Endothelial cell of hepatic sinusoid (primary cell): ENCODE data around the gene SLC22A23.

Source experiments
- in situ Hi-C: cut with HindIII; loops from 2 replicates; pipeline ENCODE4 v1.10.0; 2017; ENCODE audit warnings: low sequenced_read_pairs

The SLC22A23 gene

GRCh38 chr6:3263096-3263495 is 193.8 kb downstream of the SLC22A23 start:
- in situ Hi-C loops: no loop called here

GRCh38 chr6:3261921-3262320 is 194.9 kb downstream of the SLC22A23 start:
- in situ Hi-C loops: no loop called here

- in situ Hi-C loops: no loop called here
These were observed 195.4 kb downstream of the SLC22A23 start for GRCh38 chr6:3261518-3261820.

- in situ Hi-C loops: no loop called here
These were observed 195.9 kb downstream of the SLC22A23 start for GRCh38 chr6:3260772-3261517.

GRCh38 chr6:3260296-3260695 is 196.6 kb downstream of the SLC22A23 start:
- in situ Hi-C loops: no loop called here

GRCh38 chr6:3259491-3259958 is 197.3 kb downstream of the SLC22A23 start:
- in situ Hi-C loops: no loop called here

GRCh38 chr6:3258720-3259490 is 197.9 kb downstream of the SLC22A23 start, which contains the start of gene PSMG4:
TSS of gene PSMG4 (plus strand) at chr6:3258947. CDS start at chr6:3259023, 76 bp downstream.
- in situ Hi-C loops: no loop called here

GRCh38 chr6:3258201-3258600 is 198.6 kb downstream of the SLC22A23 start:
- in situ Hi-C loops: no loop called here

GRCh38 chr6:3253597-3253961 is 203.3 kb downstream of the SLC22A23 start:
- in situ Hi-C loops: no loop called here

- in situ Hi-C loops: no loop called here
These were observed 203.8 kb downstream of the SLC22A23 start for GRCh38 chr6:3252861-3253596.

- in situ Hi-C loops: no loop called here
These were observed 204.5 kb downstream of the SLC22A23 start for GRCh38 chr6:3252369-3252768.

GRCh38 chr6:3251462-3252314 is 205.2 kb downstream of the SLC22A23 start:
- in situ Hi-C loops: no loop called here

GRCh38 chr6:3250231-3250675 is 206.6 kb downstream of the SLC22A23 start:
- in situ Hi-C loops: no loop called here

- in situ Hi-C loops: loop anchor here (10.0 kb wide), 1 partner anchor 65 kb away; no protein-coding TSS in a partner anchor
These were observed 207.0 kb downstream of the SLC22A23 start for GRCh38 chr6:3249821-3250220.

GRCh38 chr6:3247255-3248146 is 209.3 kb downstream of the SLC22A23 start:
- in situ Hi-C loops: loop anchor here (10.0 kb wide), 1 partner anchor 63 kb away; no protein-coding TSS in a partner anchor

- in situ Hi-C loops: loop anchor here (10.0 kb wide), 1 partner anchor 60 kb away; no protein-coding TSS in a partner anchor
These were observed 211.6 kb downstream of the SLC22A23 start for GRCh38 chr6:3245216-3245615.

GRCh38 chr6:3244832-3245161 is 212.1 kb downstream of the SLC22A23 start:
- in situ Hi-C loops: loop anchor here (10.0 kb wide), 1 partner anchor 60 kb away; no protein-coding TSS in a partner anchor

- in situ Hi-C loops: loop anchor here (10.0 kb wide), 1 partner anchor 59 kb away; no protein-coding TSS in a partner anchor
These were observed 212.6 kb downstream of the SLC22A23 start for GRCh38 chr6:3244003-3244831.
